ENCODE measurements around the gene MED19. TPM values are rescaled to one million over a fixed set of nuclear protein-coding genes. Genes with fewer than 3 reads are reported as not detected.

MED19 gene
- total RNA-seq, 2 experiments from 2014 or later = 11.1 to 17.5 TPM

DNA sequence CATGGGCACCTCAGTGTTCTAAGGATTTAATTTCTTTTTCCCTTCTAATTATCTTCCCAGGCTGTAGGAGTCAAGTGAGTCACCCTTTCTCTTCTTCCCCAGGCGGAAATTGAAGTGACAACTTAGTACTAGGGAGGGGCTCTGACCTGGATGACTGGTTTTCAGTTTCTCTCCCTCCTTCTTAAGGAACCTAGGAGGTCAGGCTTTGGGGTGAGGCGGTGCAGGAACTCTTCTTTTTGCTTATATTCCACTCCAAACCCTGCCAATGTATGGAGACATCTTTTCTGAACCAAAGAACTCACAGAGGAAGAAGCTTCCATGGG, 31.5 kb downstream of the MED19 start:
- Histone ChIP-seq H3K4me2 (ENCODE audit: low read length) (no peak overlapping the region), H3K4me1 (ENCODE audit: insufficient read depth, low read length, poor library complexity, severe bottlenecking) (peaks cover 5% of the 10 kb centered on the region), H3K9me2 (ENCODE audit: insufficient read depth, low read length) (no peaks in the 10 kb centered on the region), H2AFZ (ENCODE audit: low read length) (no peak overlapping the region), H3K27ac (ENCODE audit: low read depth, low read length, poor library complexity, severe bottlenecking) (no peak overlapping the region), H3K36me3 (ENCODE audit: insufficient read depth, low read length) (peaks cover 91% of the 10 kb centered on the region), H3K9me3 (ENCODE audit: low read length) (no peaks in the 10 kb centered on the region), H3K4me3 (ENCODE audit: low read depth, low read length, poor library complexity, severe bottlenecking) (no peak overlapping the region), H3K79me2 (ENCODE audit: insufficient read depth, low read depth, low read length) (peaks cover 84% of the 10 kb centered on the region), H4K20me1 (ENCODE audit: insufficient read depth, low read length) (peaks cover 7% of the 10 kb centered on the region; the same call in 1 of the 2 replicates)
- POLR2A ChIA-PET = no interaction called here
- BruUV-seq (replicated peaks) = no TSS peak
- intact Hi-C loops (cut with micrococcal nuclease; ENCODE audit: unreplicated experiment) = no loop called here
- CTCF ChIA-PET (ENCODE audit: unreplicated experiment) = interaction anchor here (0.6 to 1.0 kb wide), 2 partner anchors 14 to 974 kb away, joined by 3 read pairs; no protein-coding TSS in a partner anchor
- no peak for TF ChIP-seq EZH2phosphoT487 (IDR thresholded peaks at IDR 0.05; ENCODE audit: borderline replicate concordance, low read depth, low read length)
- TF ChIP-seq, protein P1, sequence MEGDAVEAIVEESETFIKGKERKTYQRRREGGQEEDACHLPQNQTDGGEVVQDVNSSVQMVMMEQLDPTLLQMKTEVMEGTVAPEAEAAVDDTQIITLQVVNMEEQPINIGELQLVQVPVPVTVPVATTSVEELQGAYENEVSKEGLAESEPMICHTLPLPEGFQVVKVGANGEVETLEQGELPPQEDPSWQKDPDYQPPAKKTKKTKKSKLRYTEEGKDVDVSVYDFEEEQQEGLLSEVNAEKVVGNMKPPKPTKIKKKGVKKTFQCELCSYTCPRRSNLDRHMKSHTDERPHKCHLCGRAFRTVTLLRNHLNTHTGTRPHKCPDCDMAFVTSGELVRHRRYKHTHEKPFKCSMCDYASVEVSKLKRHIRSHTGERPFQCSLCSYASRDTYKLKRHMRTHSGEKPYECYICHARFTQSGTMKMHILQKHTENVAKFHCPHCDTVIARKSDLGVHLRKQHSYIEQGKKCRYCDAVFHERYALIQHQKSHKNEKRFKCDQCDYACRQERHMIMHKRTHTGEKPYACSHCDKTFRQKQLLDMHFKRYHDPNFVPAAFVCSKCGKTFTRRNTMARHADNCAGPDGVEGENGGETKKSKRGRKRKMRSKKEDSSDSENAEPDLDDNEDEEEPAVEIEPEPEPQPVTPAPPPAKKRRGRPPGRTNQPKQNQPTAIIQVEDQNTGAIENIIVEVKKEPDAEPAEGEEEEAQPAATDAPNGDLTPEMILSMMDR (conservative IDR thresholded peaks at IDR 0.05; ENCODE audit: low read length) = no peak
- DNase-seq (ENCODE audit: low spot score) = no peak

DNA sequence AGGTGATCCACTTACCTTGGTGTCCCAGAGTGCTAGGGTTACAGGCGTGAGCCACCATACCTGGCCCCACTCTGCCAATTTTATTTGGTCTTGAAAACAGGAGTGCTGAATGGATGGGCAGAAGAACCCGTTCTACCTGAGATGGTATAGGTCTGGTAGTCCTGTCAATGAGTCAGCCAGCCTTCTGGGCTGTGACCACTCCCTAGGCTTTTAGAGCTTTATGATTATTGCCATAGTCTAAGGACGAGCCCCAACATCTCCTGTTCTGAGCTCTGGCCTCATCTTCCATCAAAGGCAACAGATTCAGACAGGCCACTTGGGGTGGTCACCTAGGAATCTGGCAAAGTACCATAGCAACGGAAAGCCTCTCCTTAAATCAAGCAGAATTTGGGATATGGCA, 32.6 kb downstream of the MED19 start:
- POLR2A ChIA-PET = no interaction called here
- DNase-seq (ENCODE audit: low spot score) = no peak
- H3K79me2 ChIP-seq (ENCODE audit: insufficient read depth, low read depth, low read length) = peaks cover 92% of the 10 kb centered on the region

More for the DNA sequence above, 32.6 kb downstream of the MED19 start:
- BruUV-seq (replicated peaks) = no TSS peak
- intact Hi-C loops (cut with micrococcal nuclease; ENCODE audit: unreplicated experiment) = no loop called here
- CTCF ChIA-PET (ENCODE audit: unreplicated experiment) = no interaction called here
- H3K4me3 ChIP-seq (ENCODE audit: low read depth, low read length, poor library complexity, severe bottlenecking) = no peak overlapping the region
- peaks cover 91% of the 10 kb centered on the region for H3K36me3 ChIP-seq (ENCODE audit: insufficient read depth, low read length)
- TF ChIP-seq, protein P1 (conservative IDR thresholded peaks at IDR 0.05; ENCODE audit: low read length) = no peak
- TF ChIP-seq EZH2phosphoT487 (IDR thresholded peaks at IDR 0.05; ENCODE audit: borderline replicate concordance, low read depth, low read length) = no peak
- no peaks in the 10 kb centered on the region for H3K9me2 ChIP-seq (ENCODE audit: insufficient read depth, low read length)
- no peak overlapping the region for H2AFZ ChIP-seq (ENCODE audit: low read length)
- H3K4me2 ChIP-seq (ENCODE audit: low read length) = no peak overlapping the region
- H3K4me1 ChIP-seq (ENCODE audit: insufficient read depth, low read length, poor library complexity, severe bottlenecking) = peaks cover 5% of the 10 kb centered on the region
- no peaks in the 10 kb centered on the region for H3K9me3 ChIP-seq (ENCODE audit: low read length)
- H4K20me1 ChIP-seq (ENCODE audit: insufficient read depth, low read length) = peaks cover 7% of the 10 kb centered on the region; the same call in 1 of the 2 replicates
- no peak overlapping the region for H3K27ac ChIP-seq (ENCODE audit: low read depth, low read length, poor library complexity, severe bottlenecking)

Data from OCI-LY7 (cell line).